Thyroid gland (tissue), 4 donors: ENCODE measurements around the gene REPS2. TPM values are rescaled to one million over a fixed set of nuclear protein-coding genes. Genes with fewer than 3 reads are reported as not detected.

Source experiments
- DNase-seq, 2 donors: peaks; one replicate each; pipeline ENCODE4 v3.0.0-alpha.2; 2019
- H3K27ac ChIP-seq, 3 donors: fragments of 200-600 bp; sonication (generic); 1 replicate in 2 of 3; 2 replicates in 1 of 3; pipeline ENCODE4 v1.5.1; 2016 to 2019; ENCODE audit warnings: mild to moderate bottlenecking in 1 of 3, moderate library complexity in 1 of 3
- H3K27me3 ChIP-seq: fragments of 200-600 bp; sonication (generic); one replicate; pipeline ENCODE4 v1.5.1; 2019
- H3K36me3 ChIP-seq, 2 donors: fragments of 200-600 bp; sonication (generic); one replicate each; pipeline ENCODE4 v1.5.1; 2016 to 2019
- H3K4me1 ChIP-seq, 2 donors: fragments of 200-600 bp; sonication (generic); one replicate each; pipeline ENCODE4 v1.5.1; 2017 to 2019
- H3K4me3 ChIP-seq, 3 donors: fragments of 200-600 bp; sonication (generic); replicated peaks in 1 of 3; 1 replicate in 2 of 3; 2 replicates in 1 of 3; pipeline ENCODE4 v1.5.1; 2016; ENCODE audit warnings: mild to moderate bottlenecking in 1 of 3
- H3K9me3 ChIP-seq: fragments of 200-600 bp; sonication (generic); one replicate; pipeline ENCODE4 v1.5.1; 2017
- POLR2A ChIP-seq, 2 donors: fragments of 450-650 bp; IDR thresholded peaks; one replicate each; pipeline ENCODE4 v1.6.1; 2017; ENCODE audit warnings: antibody characterized with exemption in 2 of 2, mild to moderate bottlenecking in 2 of 2, moderate library complexity in 1 of 2
- WGBS, 2 donors: methylation state at CpG; one replicate each; pipeline ENCODE4 v1.1.5; 2017; 5-methylcytosine and 5-hydroxymethylcytosine counted together
- intact Hi-C: fragments of 100-400 bp; cut with DNase I; formaldehyde crosslinking; loops from one replicate; pipeline ENCODE4 v1.15.1; 2023
- total RNA-seq, 4 donors: library from RNA; depleted of rRNA; stranded (reverse); fragments of >200 nt; gene quantifications; one replicate each; pipeline ENCODE4 v1.2.3, GENCODE V29; 2016
- TF ChIP-seq, protein P1 (sequence below), 6 experiments: fragments of 200-600 bp in 3 of 6; fragments of 450-650 bp in 3 of 6; sonication (generic) in 3 of 6; IDR thresholded peaks; one replicate each; pipeline ENCODE4 v1.5.1; 2016 to 2019; ENCODE audit warnings: antibody characterized with exemption in 6 of 6, mild to moderate bottlenecking in 2 of 6, inconsistent platforms in 1 of 6, moderate library complexity in 1 of 6

REPS2 gene
- total RNA-seq, 4 donors from 2014 or later: 6.7 to 14.5 (median 8.8) TPM

DNA sequence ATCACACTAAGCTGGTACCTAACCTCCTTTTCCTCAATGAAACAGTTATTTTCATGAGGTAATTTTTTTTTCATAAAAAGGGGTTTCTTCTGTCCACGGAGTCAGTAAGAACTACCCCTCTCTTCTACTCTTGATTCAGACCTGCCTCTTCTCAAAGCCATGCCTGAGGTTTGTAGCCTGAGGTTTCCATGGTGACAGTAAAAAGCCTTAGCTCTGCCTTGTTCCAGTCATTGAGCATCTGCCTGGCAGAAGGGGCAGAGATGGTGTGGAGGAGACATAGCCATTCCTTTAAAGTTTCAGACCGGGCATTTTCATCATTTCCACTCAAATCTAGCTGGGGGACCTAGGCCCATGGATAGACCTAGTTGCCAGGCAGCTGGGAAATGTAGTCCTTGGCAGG is 135.5 kb downstream of the REPS2 start:
- Histone ChIP-seq H3K27me3 (no peaks in the 10 kb centered on the region), H3K4me3 (no peak overlapping the region), H3K27ac (no peak overlapping the region), H3K36me3 (no peaks in the 10 kb centered on the region), H3K4me1 (no peaks in the 10 kb centered on the region), H3K9me3 (no peaks in the 10 kb centered on the region)
- WGBS, 2 donors: 25 to 56% methylated on average over 1 to 2 of the region's 2 CpGs
- intact Hi-C loops: no loop called here
- TF ChIP-seq POLR2A (IDR thresholded peaks at IDR 0.05): no peak
- TF ChIP-seq, protein P1, sequence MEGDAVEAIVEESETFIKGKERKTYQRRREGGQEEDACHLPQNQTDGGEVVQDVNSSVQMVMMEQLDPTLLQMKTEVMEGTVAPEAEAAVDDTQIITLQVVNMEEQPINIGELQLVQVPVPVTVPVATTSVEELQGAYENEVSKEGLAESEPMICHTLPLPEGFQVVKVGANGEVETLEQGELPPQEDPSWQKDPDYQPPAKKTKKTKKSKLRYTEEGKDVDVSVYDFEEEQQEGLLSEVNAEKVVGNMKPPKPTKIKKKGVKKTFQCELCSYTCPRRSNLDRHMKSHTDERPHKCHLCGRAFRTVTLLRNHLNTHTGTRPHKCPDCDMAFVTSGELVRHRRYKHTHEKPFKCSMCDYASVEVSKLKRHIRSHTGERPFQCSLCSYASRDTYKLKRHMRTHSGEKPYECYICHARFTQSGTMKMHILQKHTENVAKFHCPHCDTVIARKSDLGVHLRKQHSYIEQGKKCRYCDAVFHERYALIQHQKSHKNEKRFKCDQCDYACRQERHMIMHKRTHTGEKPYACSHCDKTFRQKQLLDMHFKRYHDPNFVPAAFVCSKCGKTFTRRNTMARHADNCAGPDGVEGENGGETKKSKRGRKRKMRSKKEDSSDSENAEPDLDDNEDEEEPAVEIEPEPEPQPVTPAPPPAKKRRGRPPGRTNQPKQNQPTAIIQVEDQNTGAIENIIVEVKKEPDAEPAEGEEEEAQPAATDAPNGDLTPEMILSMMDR (IDR thresholded peaks at IDR 0.05): no peak
- DNase-seq: no peak

DNA sequence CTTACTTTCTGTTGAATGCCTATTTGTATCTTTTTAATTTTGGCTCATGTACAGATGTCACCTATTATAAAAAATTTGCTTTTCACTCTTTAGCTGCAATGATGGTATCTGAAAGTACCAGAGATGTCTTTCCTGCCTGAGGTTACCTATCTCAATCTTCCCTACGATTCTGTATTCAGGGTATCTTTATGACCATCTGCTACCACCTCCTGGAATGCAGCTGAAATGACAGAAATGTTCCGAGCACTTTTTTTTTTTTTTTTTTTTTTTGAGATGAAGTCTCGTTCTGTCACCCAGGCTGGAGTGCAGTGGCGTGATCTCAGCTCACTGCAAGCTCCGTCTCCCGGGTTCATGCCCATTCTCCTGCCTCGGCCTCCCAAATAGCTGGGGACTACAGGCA is 136.4 kb downstream of the REPS2 start:
- H3K9me3 ChIP-seq: no peaks in the 10 kb centered on the region
- H3K4me1 ChIP-seq: no peaks in the 10 kb centered on the region
- WGBS, 2 donors: 16 to 32% methylated on average over 7 of the region's 7 CpGs
- no peak for DNase-seq
- TF ChIP-seq POLR2A (IDR thresholded peaks at IDR 0.05): no peak
- TF ChIP-seq, protein P1 (IDR thresholded peaks at IDR 0.05): peak in 1 of 6 experiments; percentile 17
- no peaks in the 10 kb centered on the region for H3K36me3 ChIP-seq
- no peaks in the 10 kb centered on the region for H3K27me3 ChIP-seq
- intact Hi-C loops: no loop called here
- no peak overlapping the region for H3K27ac ChIP-seq
- no peak overlapping the region for H3K4me3 ChIP-seq

DNA sequence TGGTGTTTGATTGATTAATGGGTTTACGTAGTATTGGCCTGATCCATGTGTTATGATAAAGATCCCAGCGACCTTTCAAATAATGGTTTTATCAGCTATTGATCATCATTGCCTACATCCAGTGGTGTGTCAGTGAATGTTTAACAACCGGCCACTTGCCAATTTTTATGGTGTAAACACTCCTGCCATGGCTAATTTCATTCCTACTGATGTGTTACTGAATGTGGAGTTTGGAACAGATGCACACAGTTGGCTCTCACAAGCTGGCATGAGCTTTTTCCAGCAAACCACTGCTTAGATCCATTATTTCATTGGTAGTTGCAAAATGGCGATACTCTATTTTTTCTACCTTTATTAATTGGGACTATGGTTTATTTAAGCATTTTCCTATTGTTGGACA is 139.9 kb downstream of the REPS2 start:
- no peak for TF ChIP-seq POLR2A (IDR thresholded peaks at IDR 0.05)
- TF ChIP-seq, protein P1 (IDR thresholded peaks at IDR 0.05): no peak
- no peaks in the 10 kb centered on the region for H3K36me3 ChIP-seq
- H3K27ac ChIP-seq: no peak overlapping the region
- intact Hi-C loops: no loop called here
- no peak for DNase-seq
- no peak overlapping the region for H3K4me3 ChIP-seq
- 93 to 100% methylated on average over 4 of the region's 4 CpGs for WGBS, 2 donors
- H3K9me3 ChIP-seq: no peaks in the 10 kb centered on the region
- H3K4me1 ChIP-seq: no peaks in the 10 kb centered on the region
- no peaks in the 10 kb centered on the region for H3K27me3 ChIP-seq

DNA sequence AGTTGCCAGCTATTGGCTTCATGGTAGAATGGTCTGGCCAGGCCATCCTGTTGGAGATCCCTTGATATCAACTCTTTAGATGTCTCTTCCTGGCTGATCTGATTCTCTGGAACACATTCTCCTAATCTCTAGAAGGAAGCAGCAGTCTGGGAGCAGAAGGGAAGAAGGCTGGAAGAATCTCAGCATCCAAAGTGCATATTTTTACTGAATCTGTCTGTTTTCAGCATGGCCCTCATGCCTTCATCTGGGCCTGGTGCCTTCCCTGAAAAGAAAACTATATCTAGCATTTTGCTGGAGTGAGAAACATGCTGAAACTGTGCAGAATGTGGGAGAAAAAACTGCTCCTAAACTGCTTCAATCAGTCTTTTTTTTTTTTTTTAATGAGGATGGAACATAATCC is 148.7 kb downstream of the REPS2 start:
- H3K4me3 ChIP-seq: no peak overlapping the region
- no peaks in the 10 kb centered on the region for H3K36me3 ChIP-seq
- intact Hi-C loops: no loop called here
- H3K27me3 ChIP-seq: no peaks in the 10 kb centered on the region
- H3K27ac ChIP-seq: no peak overlapping the region
- DNase-seq: no peak
- H3K9me3 ChIP-seq: no peaks in the 10 kb centered on the region
- TF ChIP-seq POLR2A (IDR thresholded peaks at IDR 0.05): no peak
- TF ChIP-seq, protein P1 (IDR thresholded peaks at IDR 0.05): no peak
- no peaks in the 10 kb centered on the region for H3K4me1 ChIP-seq

DNA sequence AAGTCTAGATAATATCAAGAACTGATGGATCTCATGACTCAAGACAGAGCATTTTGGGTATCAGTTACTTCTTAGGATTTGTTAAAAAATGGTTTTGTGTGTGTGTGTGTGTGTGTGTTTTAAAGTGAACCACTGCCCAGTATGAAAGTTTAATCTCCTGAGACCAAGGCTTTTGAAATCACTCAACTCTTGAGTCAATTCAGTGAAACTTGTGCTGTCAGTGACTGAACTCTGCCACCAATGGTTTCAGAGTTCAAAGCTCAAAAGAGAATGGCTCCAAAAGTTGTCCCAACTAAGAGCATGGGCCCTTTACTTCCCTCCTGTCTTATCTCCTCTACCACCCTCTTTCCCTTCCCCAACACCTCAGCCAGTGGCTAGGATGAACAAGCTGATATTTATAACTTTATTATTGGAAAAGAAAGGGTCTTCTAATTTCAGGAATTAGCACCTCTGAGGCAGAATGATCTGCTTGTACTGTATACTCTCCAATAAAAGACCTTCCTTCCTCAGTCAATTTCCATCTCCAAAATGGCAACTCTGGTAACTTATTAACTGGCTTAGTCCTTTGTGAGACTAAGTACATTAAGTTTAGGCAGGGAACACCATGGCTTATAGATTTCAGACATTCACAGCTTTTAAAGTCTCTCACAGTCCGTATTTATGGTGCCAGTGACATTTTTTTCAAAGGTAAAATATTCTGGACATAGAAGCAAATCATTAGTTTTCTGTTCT is 152.2 kb downstream of the REPS2 start:
- Histone ChIP-seq H3K27ac (no peak overlapping the region), H3K4me1 (no peaks in the 10 kb centered on the region), H3K9me3 (no peaks in the 10 kb centered on the region), H3K36me3 (no peaks in the 10 kb centered on the region), H3K4me3 (no peak overlapping the region), H3K27me3 (no peaks in the 10 kb centered on the region)
- no peak for DNase-seq
- TF ChIP-seq, protein P1 (IDR thresholded peaks at IDR 0.05): no peak
- TF ChIP-seq POLR2A (IDR thresholded peaks at IDR 0.05): no peak
- WGBS, 2 donors: 94 to 100% methylated on average over 1 of the region's 1 CpG
- intact Hi-C loops: no loop called here
